Activated CD8-positive, alpha-beta T cell treated with anti-CD3 and anti-CD28 coated beads, Interleukin-2, amount 10 ng/mL, durations not matched to agents 7 days and 5 days (primary cell): ENCODE results near the gene ACVR2A. TPM values are rescaled to one million over a fixed set of nuclear protein-coding genes. Genes with fewer than 3 reads are reported as not detected.

ENCODE experiments used
- ATAC-seq: fragments of 150-1000 bp; cut with Tn5 transposase; one replicate; pipeline ENCODE4 v1.10.0; 2021; ENCODE audit warnings: moderate library complexity
- CTCF ChIA-PET: fragments of 350-600 bp; sonication (Branson Sonifier 250); formaldehyde crosslinking; loops from one replicate; lab custom pipeline; 2021; ENCODE audit warnings: antibody characterized with exemption; lab: Charles Lee
- POLR2A ChIA-PET: fragments of 350-600 bp; sonication (Branson Sonifier 250); formaldehyde crosslinking; loops from one replicate; lab custom pipeline; 2021; ENCODE audit warnings: antibody characterized with exemption; lab: Charles Lee
- DNase-seq: peaks from one replicate; pipeline ENCODE4 v3.0.0-alpha.2; 2020
- H3K27ac Mint-ChIP-seq: one replicate; pipeline ENCODE4 v1.8.0; 2021; ENCODE audit warnings: mild to moderate bottlenecking, mixed read lengths
- H3K27me3 Mint-ChIP-seq: one replicate; pipeline ENCODE4 v1.8.0; 2021; ENCODE audit warnings: low read depth, mixed read lengths
- H3K36me3 Mint-ChIP-seq: one replicate; pipeline ENCODE4 v1.8.0; 2021; ENCODE audit warnings: low read depth, mixed read lengths
- H3K4me1 Mint-ChIP-seq: one replicate; pipeline ENCODE4 v1.8.0; 2021; ENCODE audit warnings: low read depth, mixed read lengths
- H3K4me3 Mint-ChIP-seq: one replicate; pipeline ENCODE4 v1.8.0; 2021; ENCODE audit warnings: mild to moderate bottlenecking, mixed read lengths
- H3K9me3 Mint-ChIP-seq: one replicate; pipeline ENCODE4 v1.8.0; 2022; ENCODE audit warnings: mixed read lengths; ENCODE audit not compliant: insufficient read depth
- total RNA-seq, 2 experiments: library from RNA; stranded (reverse); gene quantifications; one replicate each; pipeline ENCODE4 v1.2.3, GENCODE V29; 2021

Gene ACVR2A
- 1 to 10 TPM; 1.4 to 1.7 TPM for total RNA-seq

- H3K4me1 Mint-ChIP-seq, result peaks cover 30% of the 10 kb centered on the region
- ATAC-seq, result peak; percentile 40
- H3K27me3 Mint-ChIP-seq, result peaks cover 62% of the 10 kb centered on the region
- peak within 1 kb of the TSS; percentile 86 for H3K4me3 Mint-ChIP-seq
- ChIA-PET CTCF (interaction anchor here (2.2 kb wide), 1 partner anchor 66 kb away, joined by 5 read pairs; no protein-coding TSS in a partner anchor), POLR2A (no interaction called here)
- H3K27ac Mint-ChIP-seq, result peak within 1 kb of the TSS; percentile 78
- H3K36me3 Mint-ChIP-seq, result peaks cover 2% of the 10 kb centered on the region
- peak; percentile 46 for DNase-seq
- no peaks in the 10 kb centered on the region for H3K9me3 Mint-ChIP-seq
Observed at GRCh38 chr2:147844697-147845410, at the start of gene ACVR2A. ACVR2A (plus strand) TSS chr2:147845029; CDS start chr2:147845153, 124 bp downstream.

GRCh38 chr2:147800316-147800715, 44.5 kb upstream of the ACVR2A start:
- ChIA-PET POLR2A (no interaction called here), CTCF (no interaction called here)
- DNase-seq (no peak), ATAC-seq (no peak)
- peaks cover 9% of the 10 kb centered on the region for H3K4me1 Mint-ChIP-seq
- no peaks in the 10 kb centered on the region for H3K36me3 Mint-ChIP-seq
- H3K27ac Mint-ChIP-seq, result no peak overlapping the region
- H3K9me3 Mint-ChIP-seq, result no peaks in the 10 kb centered on the region
- peaks cover 4% of the 10 kb centered on the region for H3K27me3 Mint-ChIP-seq
- H3K4me3 Mint-ChIP-seq, result no peak overlapping the region

- POLR2A ChIA-PET, result no interaction called here
- H3K9me3 Mint-ChIP-seq, result no peaks in the 10 kb centered on the region
- CTCF ChIA-PET, result no interaction called here
- ATAC-seq (no peak), DNase-seq (no peak)
- H3K27me3 Mint-ChIP-seq, result peaks cover 12% of the 10 kb centered on the region
- no peak overlapping the region for H3K27ac Mint-ChIP-seq
- no peaks in the 10 kb centered on the region for H3K36me3 Mint-ChIP-seq
- H3K4me3 Mint-ChIP-seq, result no peak overlapping the region
- H3K4me1 Mint-ChIP-seq, result no peaks in the 10 kb centered on the region
Observed at GRCh38 chr2:147806846-147807245, 38.0 kb upstream of the ACVR2A start.

DNA sequence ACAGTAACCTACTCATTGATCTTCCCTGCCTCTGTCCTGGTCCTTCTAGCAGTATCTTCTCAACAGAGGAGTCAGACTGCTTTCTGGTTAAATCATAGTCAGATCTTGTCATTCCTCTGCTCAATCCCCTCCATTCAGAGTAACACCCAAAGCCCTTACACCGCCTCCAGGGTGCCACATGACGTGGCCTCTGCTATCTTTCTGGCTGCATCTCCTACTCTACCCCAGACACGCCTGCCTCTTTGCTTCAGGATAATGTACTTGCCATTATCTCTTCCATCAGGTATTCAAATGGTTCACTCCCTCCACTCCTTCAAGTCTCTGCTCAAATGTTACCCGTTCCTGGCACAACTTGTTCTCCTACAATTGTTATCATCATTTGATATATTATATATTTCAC, 36.3 kb upstream of the ACVR2A start:
- no peak overlapping the region for H3K27ac Mint-ChIP-seq
- no peaks in the 10 kb centered on the region for H3K36me3 Mint-ChIP-seq
- no peak overlapping the region for H3K4me3 Mint-ChIP-seq
- no peak for ATAC-seq
- peaks cover 12% of the 10 kb centered on the region for H3K27me3 Mint-ChIP-seq
- H3K4me1 Mint-ChIP-seq, result no peaks in the 10 kb centered on the region
- no peak for DNase-seq
- ChIA-PET CTCF (no interaction called here), POLR2A (no interaction called here)
- no peaks in the 10 kb centered on the region for H3K9me3 Mint-ChIP-seq

- H3K36me3 Mint-ChIP-seq, result no peaks in the 10 kb centered on the region
- H3K27me3 Mint-ChIP-seq, result peaks cover 7% of the 10 kb centered on the region
- ChIA-PET POLR2A (no interaction called here), CTCF (no interaction called here)
- H3K9me3 Mint-ChIP-seq, result no peaks in the 10 kb centered on the region
- H3K27ac Mint-ChIP-seq, result no peak overlapping the region
- H3K4me1 Mint-ChIP-seq, result no peaks in the 10 kb centered on the region
- no peak for ATAC-seq
- H3K4me3 Mint-ChIP-seq, result no peak overlapping the region
- no peak for DNase-seq
Observed at GRCh38 chr2:147810883-147811765, 33.7 kb upstream of the ACVR2A start.

DNA sequence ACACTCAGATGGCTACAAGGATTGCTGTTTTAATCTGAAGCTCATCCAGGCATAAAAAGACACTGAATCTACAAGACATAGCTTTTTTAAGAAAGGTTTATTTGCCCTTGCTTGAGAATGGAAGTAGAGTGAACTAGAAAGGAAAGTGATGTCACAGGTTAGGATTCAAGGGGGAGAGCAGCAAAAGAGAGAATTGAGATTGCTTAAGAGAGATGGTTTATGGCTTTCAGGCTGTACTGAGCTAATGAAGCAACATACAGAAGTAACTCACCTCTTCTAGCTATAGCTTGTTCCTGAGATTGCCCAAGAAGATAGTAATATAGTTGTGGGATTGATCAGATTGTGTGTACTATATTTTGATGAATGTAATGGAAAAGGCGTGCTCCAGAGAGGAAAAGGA, 26.1 kb upstream of the ACVR2A start:
- Mint-ChIP-seq H3K4me3 (no peak overlapping the region), H3K4me1 (no peaks in the 10 kb centered on the region), H3K27ac (no peak overlapping the region), H3K36me3 (no peaks in the 10 kb centered on the region), H3K9me3 (no peaks in the 10 kb centered on the region), H3K27me3 (peaks cover 14% of the 10 kb centered on the region)
- ATAC-seq, result no peak
- CTCF ChIA-PET, result no interaction called here
- no peak for DNase-seq
- POLR2A ChIA-PET, result no interaction called here

DNA sequence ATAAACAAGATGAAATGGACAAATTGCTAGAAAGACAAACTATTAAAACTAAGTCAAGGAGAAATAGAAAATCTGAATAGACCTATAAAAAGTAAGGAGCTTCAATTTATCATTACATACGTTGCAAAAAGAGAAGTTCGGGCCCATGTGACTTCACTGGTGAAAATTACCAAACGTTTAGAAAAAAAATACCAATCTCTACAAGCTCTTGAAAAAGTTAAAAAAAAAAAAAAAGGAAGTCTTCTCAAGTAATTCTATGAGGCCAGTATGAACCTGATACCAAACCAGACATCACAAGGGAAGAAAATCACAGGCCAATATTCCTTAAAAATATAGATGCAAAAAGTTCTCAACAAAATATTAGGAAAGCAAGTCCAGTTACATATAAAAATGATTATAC, 20.2 kb upstream of the ACVR2A start:
- no peak overlapping the region for H3K4me3 Mint-ChIP-seq
- H3K27me3 Mint-ChIP-seq, result peaks cover 5% of the 10 kb centered on the region
- DNase-seq, result no peak
- H3K4me1 Mint-ChIP-seq, result no peaks in the 10 kb centered on the region
- no peak for ATAC-seq
- CTCF ChIA-PET, result no interaction called here
- POLR2A ChIA-PET, result no interaction called here
- no peaks in the 10 kb centered on the region for H3K9me3 Mint-ChIP-seq
- H3K36me3 Mint-ChIP-seq, result no peaks in the 10 kb centered on the region
- no peak overlapping the region for H3K27ac Mint-ChIP-seq

GRCh38 chr2:147826278-147827087, 18.3 kb upstream of the ACVR2A start:
- Mint-ChIP-seq H3K36me3 (no peaks in the 10 kb centered on the region), H3K4me3 (no peak overlapping the region), H3K4me1 (no peaks in the 10 kb centered on the region), H3K27ac (no peak overlapping the region), H3K9me3 (peaks cover 3% of the 10 kb centered on the region), H3K27me3 (peaks cover 5% of the 10 kb centered on the region)
- ATAC-seq, result no peak
- no peak for DNase-seq
- CTCF ChIA-PET, result no interaction called here
- POLR2A ChIA-PET, result no interaction called here

DNA sequence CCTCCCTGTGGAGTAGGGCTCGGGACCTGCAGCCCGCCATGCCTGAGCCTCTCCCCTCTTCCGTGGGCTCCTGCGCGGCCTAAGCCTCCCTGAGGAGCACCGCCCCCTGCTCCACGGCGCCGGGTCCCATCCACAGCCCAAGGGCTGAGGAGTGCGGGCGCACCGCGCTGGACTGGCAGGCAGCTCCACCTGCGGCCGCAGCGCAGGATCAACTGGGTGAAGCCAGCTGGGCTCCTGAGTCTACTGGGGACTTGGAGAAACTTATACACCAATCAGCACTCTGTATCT, 17.8 kb upstream of the ACVR2A start:
- H3K27me3 Mint-ChIP-seq, result peaks cover 4% of the 10 kb centered on the region
- H3K36me3 Mint-ChIP-seq, result no peaks in the 10 kb centered on the region
- H3K9me3 Mint-ChIP-seq, result peaks cover 3% of the 10 kb centered on the region
- DNase-seq, result no peak
- H3K27ac Mint-ChIP-seq, result no peak overlapping the region
- H3K4me1 Mint-ChIP-seq, result no peaks in the 10 kb centered on the region
- no peak overlapping the region for H3K4me3 Mint-ChIP-seq
- ChIA-PET CTCF (no interaction called here), POLR2A (no interaction called here)
- no peak for ATAC-seq

DNA sequence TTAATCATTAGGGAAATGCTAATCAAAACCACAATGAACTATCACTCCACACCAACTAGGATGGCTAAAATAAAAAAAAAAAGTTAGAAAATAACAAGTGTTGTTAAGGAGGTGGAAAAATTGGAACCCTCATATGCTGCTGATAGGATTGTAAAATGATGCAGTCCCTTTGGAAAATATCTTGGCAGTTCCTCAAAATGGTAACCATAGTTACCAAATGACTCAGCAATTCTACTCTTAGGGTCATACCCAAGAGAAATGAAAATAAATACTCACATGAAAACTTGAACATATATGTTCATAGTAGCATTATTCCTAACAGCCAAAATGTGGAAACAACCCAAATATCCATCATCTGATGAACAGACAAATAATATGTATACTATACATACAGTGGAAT, 15.7 kb upstream of the ACVR2A start:
- no peak overlapping the region for H3K27ac Mint-ChIP-seq
- no peaks in the 10 kb centered on the region for H3K36me3 Mint-ChIP-seq
- POLR2A ChIA-PET, result no interaction called here
- no peak overlapping the region for H3K4me3 Mint-ChIP-seq
- no peaks in the 10 kb centered on the region for H3K4me1 Mint-ChIP-seq
- H3K27me3 Mint-ChIP-seq, result peaks cover 5% of the 10 kb centered on the region
- ATAC-seq (no peak), DNase-seq (no peak)
- peaks cover 3% of the 10 kb centered on the region for H3K9me3 Mint-ChIP-seq
- CTCF ChIA-PET, result no interaction called here

DNA sequence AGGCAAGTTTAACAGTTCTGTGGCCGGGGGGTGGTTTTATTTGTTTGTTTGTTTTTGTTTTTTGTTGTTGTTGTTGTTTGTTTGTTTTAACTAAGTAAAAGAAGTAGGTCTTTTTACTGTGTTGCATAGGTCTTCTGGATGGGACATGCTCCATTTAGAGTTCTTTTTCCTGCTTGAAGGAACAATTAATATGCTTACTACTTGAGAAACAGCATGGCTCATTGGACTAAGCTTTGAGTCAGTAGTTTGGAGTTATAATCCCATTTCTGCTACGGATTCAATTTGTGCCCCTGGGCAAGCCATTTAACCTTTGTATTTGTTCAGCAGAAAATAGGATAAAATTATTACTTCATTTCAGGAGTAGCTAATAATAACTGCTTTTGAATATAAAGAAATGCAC, 8.7 kb upstream of the ACVR2A start:
- DNase-seq (no peak), ATAC-seq (no peak)
- Mint-ChIP-seq H3K27me3 (peaks cover 34% of the 10 kb centered on the region), H3K36me3 (no peaks in the 10 kb centered on the region), H3K27ac (no peak overlapping the region), H3K4me1 (no peaks in the 10 kb centered on the region), H3K9me3 (peaks cover 2% of the 10 kb centered on the region), H3K4me3 (no peak overlapping the region)
- ChIA-PET CTCF (no interaction called here), POLR2A (no interaction called here)
